ENCODE data around the gene GASK1A. TPM values are rescaled to one million over a fixed set of nuclear protein-coding genes. Genes with fewer than 3 reads are reported as not detected.

The GASK1A gene
- total and polyA plus RNA-seq, 2 donors from 2014 or later, result 2.3 to 7.3 TPM

GRCh38 chr3:43061101-43061895 is 82.2 kb downstream of the GASK1A start:
- H3K4me3 ChIP-seq (ENCODE audit: low read length in 3 of 3), result no peak overlapping the region
- H3K27me3 ChIP-seq (ENCODE audit: control insufficient read depth, insufficient read depth, low read length), result no peaks in the 10 kb centered on the region
- H3K27ac ChIP-seq (ENCODE audit: low read depth in 2 of 2, low read length in 2 of 2), result no peak overlapping the region
- intact Hi-C loops (cut with DNase I), result no loop called here
- FAIRE-seq (no peak), DNase-seq (no peak)
- H3K9me3 ChIP-seq (ENCODE audit: control insufficient read depth in 2 of 3, insufficient read depth in 1 of 3, low read length in 3 of 3), result no peaks in the 10 kb centered on the region
- H3K36me3 ChIP-seq (ENCODE audit: control insufficient read depth in 2 of 3, insufficient read depth in 3 of 3, low read length in 3 of 3), result no peaks in the 10 kb centered on the region
- no peak overlapping the region for H3K9ac ChIP-seq (ENCODE audit: low read length in 3 of 3)
- H3K4me1 ChIP-seq (ENCODE audit: control insufficient read depth in 2 of 3, insufficient read depth in 2 of 3, low read depth in 1 of 3, low read length in 3 of 3), result no peaks in the 10 kb centered on the region
- TF ChIP-seq, protein P1, sequence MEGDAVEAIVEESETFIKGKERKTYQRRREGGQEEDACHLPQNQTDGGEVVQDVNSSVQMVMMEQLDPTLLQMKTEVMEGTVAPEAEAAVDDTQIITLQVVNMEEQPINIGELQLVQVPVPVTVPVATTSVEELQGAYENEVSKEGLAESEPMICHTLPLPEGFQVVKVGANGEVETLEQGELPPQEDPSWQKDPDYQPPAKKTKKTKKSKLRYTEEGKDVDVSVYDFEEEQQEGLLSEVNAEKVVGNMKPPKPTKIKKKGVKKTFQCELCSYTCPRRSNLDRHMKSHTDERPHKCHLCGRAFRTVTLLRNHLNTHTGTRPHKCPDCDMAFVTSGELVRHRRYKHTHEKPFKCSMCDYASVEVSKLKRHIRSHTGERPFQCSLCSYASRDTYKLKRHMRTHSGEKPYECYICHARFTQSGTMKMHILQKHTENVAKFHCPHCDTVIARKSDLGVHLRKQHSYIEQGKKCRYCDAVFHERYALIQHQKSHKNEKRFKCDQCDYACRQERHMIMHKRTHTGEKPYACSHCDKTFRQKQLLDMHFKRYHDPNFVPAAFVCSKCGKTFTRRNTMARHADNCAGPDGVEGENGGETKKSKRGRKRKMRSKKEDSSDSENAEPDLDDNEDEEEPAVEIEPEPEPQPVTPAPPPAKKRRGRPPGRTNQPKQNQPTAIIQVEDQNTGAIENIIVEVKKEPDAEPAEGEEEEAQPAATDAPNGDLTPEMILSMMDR (IDR thresholded peaks at IDR 0.05; ENCODE audit: borderline replicate concordance, extremely low read depth, insufficient read depth), result no peak

DNA sequence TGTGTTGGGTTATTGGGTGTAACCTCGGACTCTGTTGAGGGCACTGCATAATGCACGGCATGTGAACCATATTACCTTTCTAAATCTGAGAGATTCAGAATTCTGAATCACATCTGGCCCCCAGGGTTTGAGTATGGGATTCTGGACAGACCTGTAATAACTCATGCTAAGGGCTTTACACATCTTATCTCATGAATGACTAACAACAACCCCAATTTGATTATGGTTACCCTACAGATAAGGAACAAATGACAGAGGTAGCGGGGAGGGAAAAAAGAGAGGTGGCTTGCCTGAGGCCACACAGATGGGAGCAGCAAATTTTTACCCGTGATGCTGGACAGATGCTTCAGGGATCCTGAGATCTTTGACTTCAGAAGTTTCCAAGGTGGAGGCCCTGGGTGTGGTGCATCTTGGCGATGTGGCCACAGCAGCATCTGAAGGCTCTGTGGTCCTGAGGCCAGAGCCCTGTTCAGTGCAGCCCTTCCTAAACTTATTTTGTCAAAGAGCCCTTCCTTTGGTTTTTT is 83.0 kb downstream of the GASK1A start:
- Histone ChIP-seq H3K4me1 (ENCODE audit: control insufficient read depth in 2 of 3, insufficient read depth in 2 of 3, low read depth in 1 of 3, low read length in 3 of 3) (no peaks in the 10 kb centered on the region), H3K4me3 (ENCODE audit: low read length in 3 of 3) (no peak overlapping the region), H3K27me3 (ENCODE audit: control insufficient read depth, insufficient read depth, low read length) (no peaks in the 10 kb centered on the region), H3K9ac (ENCODE audit: low read length in 3 of 3) (no peak overlapping the region), H3K9me3 (ENCODE audit: control insufficient read depth in 2 of 3, insufficient read depth in 1 of 3, low read length in 3 of 3) (no peaks in the 10 kb centered on the region), H3K27ac (ENCODE audit: low read depth in 2 of 2, low read length in 2 of 2) (no peak overlapping the region), H3K36me3 (ENCODE audit: control insufficient read depth in 2 of 3, insufficient read depth in 3 of 3, low read length in 3 of 3) (no peaks in the 10 kb centered on the region)
- TF ChIP-seq, protein P1 (IDR thresholded peaks at IDR 0.05; ENCODE audit: borderline replicate concordance, extremely low read depth, insufficient read depth), result no peak
- FAIRE-seq, result no peak
- no peak for DNase-seq
- intact Hi-C loops (cut with DNase I), result no loop called here

GRCh38 chr3:43062564-43063040 is 83.5 kb downstream of the GASK1A start:
- Histone ChIP-seq H3K27me3 (ENCODE audit: control insufficient read depth, insufficient read depth, low read length) (no peaks in the 10 kb centered on the region), H3K36me3 (ENCODE audit: control insufficient read depth in 2 of 3, insufficient read depth in 3 of 3, low read length in 3 of 3) (no peaks in the 10 kb centered on the region), H3K9ac (ENCODE audit: low read length in 3 of 3) (no peak overlapping the region), H3K4me3 (ENCODE audit: low read length in 3 of 3) (no peak overlapping the region), H3K9me3 (ENCODE audit: control insufficient read depth in 2 of 3, insufficient read depth in 1 of 3, low read length in 3 of 3) (no peaks in the 10 kb centered on the region), H3K4me1 (ENCODE audit: control insufficient read depth in 2 of 3, insufficient read depth in 2 of 3, low read depth in 1 of 3, low read length in 3 of 3) (no peaks in the 10 kb centered on the region), H3K27ac (ENCODE audit: low read depth in 2 of 2, low read length in 2 of 2) (no peak overlapping the region)
- intact Hi-C loops (cut with DNase I), result no loop called here
- FAIRE-seq (no peak), DNase-seq (no peak)
- TF ChIP-seq, protein P1 (IDR thresholded peaks at IDR 0.05; ENCODE audit: borderline replicate concordance, extremely low read depth, insufficient read depth), result no peak

Measured in kidney (tissue), 14 donors.